GM13977 (cell line): ENCODE measurements around the gene MSX1.
"Not testable (repeated sequence)": the region's sequence is repeated elsewhere in the genome, so short reads cannot be mapped to it uniquely, and the experiment has no call there.

Experiments used
- DNase-seq: peaks from one replicate; pipeline ENCODE4 v3.0.0; 2012; ENCODE audit warnings: low spot score
- CTCF ChIP-seq: IDR thresholded peaks from 2 replicates; pipeline ENCODE4 v1.5.1; 2012; ENCODE audit warnings: mild to moderate bottlenecking, control low read depth; ENCODE audit not compliant: insufficient read depth; ENCODE audit errors: extremely low read depth, missing control alignments
- in situ Hi-C: fragments of 300-500 bp; cut with MboI; formaldehyde crosslinking; loops from one replicate; pipeline ENCODE4 v1.12.0; 2022; ENCODE audit warnings: low sequenced_read_pairs, low pct_unique_long_range_greater_than_20kb, mixed read lengths, inconsistent platforms; ENCODE audit not compliant: unreplicated experiment

The MSX1 gene

GRCh38 chr4:4820261-4820660, 39.2 kb upstream of the MSX1 start:
- in situ Hi-C loops, result no loop called here
- DNase-seq, result no peak
- no peak for TF ChIP-seq CTCF

- TF ChIP-seq CTCF, result no peak
- in situ Hi-C loops, result no loop called here
- no peak for DNase-seq
These were observed 38.7 kb upstream of the MSX1 start for GRCh38 chr4:4820739-4821138.

GRCh38 chr4:4821577-4821976, 37.9 kb upstream of the MSX1 start:
- no peak for DNase-seq
- in situ Hi-C loops, result no loop called here
- TF ChIP-seq CTCF, result no peak

- in situ Hi-C loops, DNase-seq: not testable (repeated sequence)
These were observed 37.2 kb upstream of the MSX1 start for GRCh38 chr4:4822286-4822685.

GRCh38 chr4:4823621-4824162, 35.8 kb upstream of the MSX1 start:
- no peak for DNase-seq
- TF ChIP-seq CTCF, result no peak
- in situ Hi-C loops, result no loop called here

GRCh38 chr4:4824232-4824631, 35.2 kb upstream of the MSX1 start:
- in situ Hi-C loops, result no loop called here
- no peak for TF ChIP-seq CTCF
- DNase-seq, result no peak

- DNase-seq, result no peak
- in situ Hi-C loops, result no loop called here
- TF ChIP-seq CTCF, result no peak
These were observed 34.0 kb upstream of the MSX1 start for GRCh38 chr4:4825431-4825830.
